Activated T-helper 1 cell treated with anti-CD3 and anti-CD28 coated beads, Interleukin-12 subunit alpha, Interleukin-12 subunit beta, Interleukin-2, Interleukin-4 antibody, amounts not matched to agents 30 ng/mL and 10 ng/mL and 1 ng/mL, durations not matched to agents 14 hours and 24 hours and 36 hours (primary cell): Measurements from ENCODE around the gene SLC13A3. TPM values are rescaled to one million over a fixed set of nuclear protein-coding genes. Genes with fewer than 3 reads are reported as not detected.

ENCODE experiments used
- DNase-seq: peaks from one replicate; pipeline ENCODE4 v3.0.0; 2021; ENCODE audit warnings: low spot score
- H3K27ac Mint-ChIP-seq: one replicate; pipeline ENCODE4 v1.8.0; 2021; ENCODE audit warnings: mild to moderate bottlenecking, mixed read lengths
- H3K27me3 Mint-ChIP-seq: one replicate; pipeline ENCODE4 v1.8.0; 2022; ENCODE audit warnings: mild to moderate bottlenecking, moderate library complexity, mixed read lengths; ENCODE audit not compliant: insufficient read depth
- H3K36me3 Mint-ChIP-seq: one replicate; pipeline ENCODE4 v1.8.0; 2021; ENCODE audit warnings: low read depth, mixed read lengths
- H3K4me1 Mint-ChIP-seq: one replicate; pipeline ENCODE4 v1.8.0; 2021; ENCODE audit warnings: low read depth, mixed read lengths
- H3K4me3 Mint-ChIP-seq: one replicate; pipeline ENCODE4 v1.8.0; 2021; ENCODE audit warnings: mild to moderate bottlenecking, moderate library complexity, mixed read lengths
- H3K9me3 Mint-ChIP-seq: one replicate; pipeline ENCODE4 v1.8.0; 2021; ENCODE audit warnings: mixed read lengths
- intact Hi-C: fragments of 100-400 bp; cut with micrococcal nuclease; formaldehyde crosslinking; loops from one replicate; pipeline ENCODE4 v1.15.1; 2024
- total RNA-seq: library from RNA; stranded (reverse); gene quantifications from 2 replicates; pipeline ENCODE4 v1.2.3, GENCODE V29; 2022

The SLC13A3 gene
- total RNA-seq, 1 donor from 2014 or later = not detected

GRCh38 chr20:46631212-46631869 lies 19.9 kb downstream of the SLC13A3 start:
- Mint-ChIP-seq H3K9me3 (peaks cover 14% of the 10 kb centered on the region), H3K4me3 (no peak overlapping the region)
- intact Hi-C loops = loop anchor here (2.0 kb wide), 1 partner anchor 87 kb away; no protein-coding TSS in a partner anchor

GRCh38 chr20:46630306-46630705 lies 21.0 kb downstream of the SLC13A3 start:
- Mint-ChIP-seq H3K4me1 (peaks cover 7% of the 10 kb centered on the region), H3K27me3 (peaks cover 31% of the 10 kb centered on the region), H3K27ac (no peak overlapping the region), H3K9me3 (peaks cover 14% of the 10 kb centered on the region), H3K36me3 (peaks cover 5% of the 10 kb centered on the region), H3K4me3 (no peak overlapping the region)
- DNase-seq = no peak
- intact Hi-C loops = loop anchor here (2.0 kb wide), 1 partner anchor 86 kb away; no protein-coding TSS in a partner anchor

More at GRCh38 chr20:46631212-46631869, 19.9 kb downstream of the SLC13A3 start:
- no peak for DNase-seq
- Mint-ChIP-seq H3K27ac (no peak overlapping the region), H3K27me3 (peaks cover 23% of the 10 kb centered on the region), H3K36me3 (peaks cover 5% of the 10 kb centered on the region), H3K4me1 (peaks cover 7% of the 10 kb centered on the region)

GRCh38 chr20:46629341-46629740 lies 21.9 kb downstream of the SLC13A3 start:
- peaks cover 5% of the 10 kb centered on the region for H3K36me3 Mint-ChIP-seq
- H3K4me3 Mint-ChIP-seq = no peak overlapping the region
- H3K4me1 Mint-ChIP-seq = peaks cover 7% of the 10 kb centered on the region
- intact Hi-C loops = no loop called here
- H3K27ac Mint-ChIP-seq = no peak overlapping the region
- peaks cover 33% of the 10 kb centered on the region for H3K27me3 Mint-ChIP-seq
- DNase-seq = no peak
- peaks cover 15% of the 10 kb centered on the region for H3K9me3 Mint-ChIP-seq

GRCh38 chr20:46627234-46627633 lies 24.0 kb downstream of the SLC13A3 start:
- no peak for DNase-seq
- intact Hi-C loops = no loop called here
- Mint-ChIP-seq H3K4me3 (no peak overlapping the region), H3K27me3 (peaks cover 47% of the 10 kb centered on the region), H3K27ac (no peak overlapping the region), H3K4me1 (peaks cover 7% of the 10 kb centered on the region), H3K36me3 (peaks cover 10% of the 10 kb centered on the region), H3K9me3 (peaks cover 26% of the 10 kb centered on the region)

- no peak overlapping the region for H3K4me3 Mint-ChIP-seq
- DNase-seq = no peak
- H3K36me3 Mint-ChIP-seq = peaks cover 10% of the 10 kb centered on the region
- intact Hi-C loops = no loop called here
- H3K27ac Mint-ChIP-seq = no peak overlapping the region
- peaks cover 7% of the 10 kb centered on the region for H3K4me1 Mint-ChIP-seq
- H3K27me3 Mint-ChIP-seq = peaks cover 52% of the 10 kb centered on the region
- peaks cover 28% of the 10 kb centered on the region for H3K9me3 Mint-ChIP-seq
These were observed 24.5 kb downstream of the SLC13A3 start for GRCh38 chr20:46626758-46627157.

- peaks cover under 1% of the 10 kb centered on the region for H3K4me1 Mint-ChIP-seq
- no peak overlapping the region for H3K4me3 Mint-ChIP-seq
- H3K27ac Mint-ChIP-seq = no peak overlapping the region
- intact Hi-C loops = no loop called here
- H3K36me3 Mint-ChIP-seq = peaks cover 10% of the 10 kb centered on the region
- peaks cover 57% of the 10 kb centered on the region for H3K27me3 Mint-ChIP-seq
- peaks cover 30% of the 10 kb centered on the region for H3K9me3 Mint-ChIP-seq
- DNase-seq = no peak
These were observed 25.3 kb downstream of the SLC13A3 start for GRCh38 chr20:46625875-46626373.

- no peak for DNase-seq
- Mint-ChIP-seq H3K4me1 (no peaks in the 10 kb centered on the region), H3K4me3 (no peak overlapping the region), H3K9me3 (peaks cover 25% of the 10 kb centered on the region), H3K27me3 (peaks cover 57% of the 10 kb centered on the region), H3K36me3 (peaks cover 10% of the 10 kb centered on the region), H3K27ac (no peak overlapping the region)
- intact Hi-C loops = no loop called here
These were observed 26.3 kb downstream of the SLC13A3 start for GRCh38 chr20:46624946-46625345.

- no peak overlapping the region for H3K27ac Mint-ChIP-seq
- DNase-seq = no peak
- no peaks in the 10 kb centered on the region for H3K4me1 Mint-ChIP-seq
- H3K27me3 Mint-ChIP-seq = peaks cover 53% of the 10 kb centered on the region
- no peak overlapping the region for H3K4me3 Mint-ChIP-seq
- H3K9me3 Mint-ChIP-seq = peaks cover 19% of the 10 kb centered on the region
- intact Hi-C loops = no loop called here
- H3K36me3 Mint-ChIP-seq = peaks cover 7% of the 10 kb centered on the region
These were observed 29.1 kb downstream of the SLC13A3 start for GRCh38 chr20:46622165-46622564.

GRCh38 chr20:46621492-46621891 lies 29.8 kb downstream of the SLC13A3 start:
- Mint-ChIP-seq H3K36me3 (peaks cover 5% of the 10 kb centered on the region), H3K4me1 (no peaks in the 10 kb centered on the region), H3K27me3 (peaks cover 52% of the 10 kb centered on the region), H3K4me3 (no peak overlapping the region), H3K9me3 (peaks cover 16% of the 10 kb centered on the region), H3K27ac (no peak overlapping the region)
- intact Hi-C loops = no loop called here
- DNase-seq = no peak

GRCh38 chr20:46619445-46619844 lies 31.8 kb downstream of the SLC13A3 start:
- no peak overlapping the region for H3K4me3 Mint-ChIP-seq
- peaks cover 46% of the 10 kb centered on the region for H3K27me3 Mint-ChIP-seq
- peaks cover 5% of the 10 kb centered on the region for H3K36me3 Mint-ChIP-seq
- no peaks in the 10 kb centered on the region for H3K4me1 Mint-ChIP-seq
- DNase-seq = no peak
- peaks cover 16% of the 10 kb centered on the region for H3K9me3 Mint-ChIP-seq
- intact Hi-C loops = no loop called here
- no peak overlapping the region for H3K27ac Mint-ChIP-seq

- Mint-ChIP-seq H3K4me1 (no peaks in the 10 kb centered on the region), H3K4me3 (no peak overlapping the region), H3K36me3 (no peaks in the 10 kb centered on the region), H3K9me3 (peaks cover 6% of the 10 kb centered on the region), H3K27me3 (peaks cover 44% of the 10 kb centered on the region), H3K27ac (no peak overlapping the region)
- DNase-seq = no peak
- intact Hi-C loops = no loop called here
These were observed 32.8 kb downstream of the SLC13A3 start for GRCh38 chr20:46618316-46619100.

GRCh38 chr20:46614503-46614902 lies 36.8 kb downstream of the SLC13A3 start:
- Mint-ChIP-seq H3K36me3 (no peaks in the 10 kb centered on the region), H3K9me3 (no peaks in the 10 kb centered on the region), H3K27me3 (peaks cover 35% of the 10 kb centered on the region), H3K4me3 (no peak overlapping the region), H3K4me1 (no peaks in the 10 kb centered on the region), H3K27ac (no peak overlapping the region)
- DNase-seq = no peak
- intact Hi-C loops = no loop called here

- no peaks in the 10 kb centered on the region for H3K9me3 Mint-ChIP-seq
- H3K4me1 Mint-ChIP-seq = no peaks in the 10 kb centered on the region
- H3K4me3 Mint-ChIP-seq = no peak overlapping the region
- intact Hi-C loops = no loop called here
- H3K27me3 Mint-ChIP-seq = peaks cover 18% of the 10 kb centered on the region
- H3K36me3 Mint-ChIP-seq = no peaks in the 10 kb centered on the region
- no peak for DNase-seq
- H3K27ac Mint-ChIP-seq = no peak overlapping the region
These were observed 41.1 kb downstream of the SLC13A3 start for GRCh38 chr20:46610145-46610544.
